Stimulated activated CD8-positive, alpha-beta memory T cell treated with anti-CD3 and anti-CD28 coated beads, Interleukin-2, amount 100 ng/mL, for 48 hours (primary cell): ENCODE results near the gene PLEKHA8.
A peak's percentile ranks its signal among the peaks of the same experiment; 100 is the strongest.

Experiments
- DNase-seq, 2 donors: peaks; one replicate each; pipeline ENCODE4 v3.0.0-alpha.2; 2020; ENCODE audit warnings: low read depth in 2 of 2

The PLEKHA8 gene

GRCh38 chr7:30112103-30112713 is 84.0 kb downstream of the PLEKHA8 start:
- no peak for DNase-seq

- no peak for DNase-seq
Observed at GRCh38 chr7:30113144-30113543, 84.9 kb downstream of the PLEKHA8 start.

- DNase-seq: no peak
Observed at GRCh38 chr7:30114536-30115238, 86.5 kb downstream of the PLEKHA8 start.

GRCh38 chr7:30115709-30116297 is 87.6 kb downstream of the PLEKHA8 start:
- DNase-seq: no peak

GRCh38 chr7:30116771-30117170 is 88.6 kb downstream of the PLEKHA8 start:
- DNase-seq: no peak

- no peak for DNase-seq
Observed at GRCh38 chr7:30117896-30118295, 89.7 kb downstream of the PLEKHA8 start.

GRCh38 chr7:30119890-30120577 is 91.8 kb downstream of the PLEKHA8 start:
- no peak for DNase-seq

GRCh38 chr7:30133736-30134610 is 105.8 kb downstream of the PLEKHA8 start:
- DNase-seq: no peak

GRCh38 chr7:30134611-30135300 is 106.5 kb downstream of the PLEKHA8 start, which contains the start of gene MTURN:
TSS of gene MTURN (plus strand) at chr7:30134986. CDS start at chr7:30135137, 151 bp downstream.
- DNase-seq: peak; percentile 78 to 83

- DNase-seq: peak in 1 of 2 donors; percentile 20
Observed at GRCh38 chr7:30135301-30136116, 107.3 kb downstream of the PLEKHA8 start.

- no peak for DNase-seq
Observed at GRCh38 chr7:30136117-30136731, 108.0 kb downstream of the PLEKHA8 start.

GRCh38 chr7:30136743-30137485 is 108.7 kb downstream of the PLEKHA8 start:
- DNase-seq: no peak

GRCh38 chr7:30139836-30140384 is 111.7 kb downstream of the PLEKHA8 start:
- DNase-seq: no peak

GRCh38 chr7:30140456-30140855 is 112.2 kb downstream of the PLEKHA8 start:
- DNase-seq: no peak

GRCh38 chr7:30142710-30143109 is 114.5 kb downstream of the PLEKHA8 start:
- DNase-seq: no peak

GRCh38 chr7:30143748-30144251 is 115.6 kb downstream of the PLEKHA8 start:
- DNase-seq: no peak

- no peak for DNase-seq
Observed at GRCh38 chr7:30144657-30145306, 116.6 kb downstream of the PLEKHA8 start.
